Mucosa of gallbladder (tissue), 1 donor: ENCODE data around the gene KLHDC2. TPM values are rescaled to one million over a fixed set of nuclear protein-coding genes. Genes with fewer than 3 reads are reported as not detected.
A peak's percentile ranks its signal among the peaks of the same experiment; 100 is the strongest.
"Not testable (repeated sequence)": the region's sequence is repeated elsewhere in the genome, so short reads cannot be mapped to it uniquely, and the experiment has no call there.

ENCODE experiments used
- DNase-seq: peaks from one replicate; pipeline ENCODE4 v3.0.0-alpha.2; 2020; ENCODE audit warnings: low spot score
- total RNA-seq: library from RNA; stranded (reverse); gene quantifications from one replicate; pipeline ENCODE4 v1.2.1, GENCODE V29; 2021
- donor health status: DM: no; HTN: no; CAD: no.

KLHDC2 gene
- 71.2 TPM for total RNA-seq

GRCh38 chr14:49767571-49768300, at the start of gene KLHDC2:
TSS of gene KLHDC2 (plus strand) at chr14:49768153. CDS start at chr14:49768469, 316 bp downstream.
- peak; percentile 91 for DNase-seq

- no peak for DNase-seq
Observed at GRCh38 chr14:49720744-49721143, 47.2 kb upstream of the KLHDC2 start.

GRCh38 chr14:49721733-49722435, 46.1 kb upstream of the KLHDC2 start:
- not testable (repeated sequence) for DNase-seq

GRCh38 chr14:49727171-49727570, 40.8 kb upstream of the KLHDC2 start:
- DNase-seq = no peak

- no peak for DNase-seq
Observed at GRCh38 chr14:49732896-49733295, 35.1 kb upstream of the KLHDC2 start.

GRCh38 chr14:49733836-49734235, 34.1 kb upstream of the KLHDC2 start:
- DNase-seq = no peak

GRCh38 chr14:49735669-49736068, 32.3 kb upstream of the KLHDC2 start:
- DNase-seq = not testable (repeated sequence)

GRCh38 chr14:49745191-49745590, 22.8 kb upstream of the KLHDC2 start:
- no peak for DNase-seq

- DNase-seq = not testable (repeated sequence)
Observed at GRCh38 chr14:49746476-49746875, 21.5 kb upstream of the KLHDC2 start.

- no peak for DNase-seq
Observed at GRCh38 chr14:49754570-49755097, 13.3 kb upstream of the KLHDC2 start.

GRCh38 chr14:49755378-49755777, 12.6 kb upstream of the KLHDC2 start:
- no peak for DNase-seq

- no peak for DNase-seq
Observed at GRCh38 chr14:49761839-49762551, 6.0 kb upstream of the KLHDC2 start.

- DNase-seq = no peak
Observed at GRCh38 chr14:49766839-49767238, 1.1 kb upstream of the KLHDC2 start.

GRCh38 chr14:49767270-49767570, 733 bp upstream of the KLHDC2 start:
- DNase-seq = no peak

GRCh38 chr14:49768301-49769121, 558 bp downstream of the KLHDC2 start:
- DNase-seq = peak; percentile 64

- no peak for DNase-seq
Observed at GRCh38 chr14:49769171-49769570, 1.2 kb downstream of the KLHDC2 start.

GRCh38 chr14:49769581-49770211, 1.7 kb downstream of the KLHDC2 start:
- no peak for DNase-seq

GRCh38 chr14:49770212-49770817, 2.4 kb downstream of the KLHDC2 start:
- DNase-seq = peak; percentile 76

GRCh38 chr14:49771691-49772090, 3.7 kb downstream of the KLHDC2 start:
- DNase-seq = not testable (repeated sequence)

GRCh38 chr14:49774106-49774505, 6.2 kb downstream of the KLHDC2 start:
- DNase-seq = no peak

- no peak for DNase-seq
Observed at GRCh38 chr14:49778421-49778820, 10.5 kb downstream of the KLHDC2 start.
